ENCODE data around the gene ASCC2.
"Not testable (repeated sequence)": the region's sequence is repeated elsewhere in the genome, so short reads cannot be mapped to it uniquely, and the experiment has no call there.

The ASCC2 gene

GRCh38 chr22:29755889-29756288 lies 82.2 kb downstream of the ASCC2 start:
- DNase-seq: no peak

DNA sequence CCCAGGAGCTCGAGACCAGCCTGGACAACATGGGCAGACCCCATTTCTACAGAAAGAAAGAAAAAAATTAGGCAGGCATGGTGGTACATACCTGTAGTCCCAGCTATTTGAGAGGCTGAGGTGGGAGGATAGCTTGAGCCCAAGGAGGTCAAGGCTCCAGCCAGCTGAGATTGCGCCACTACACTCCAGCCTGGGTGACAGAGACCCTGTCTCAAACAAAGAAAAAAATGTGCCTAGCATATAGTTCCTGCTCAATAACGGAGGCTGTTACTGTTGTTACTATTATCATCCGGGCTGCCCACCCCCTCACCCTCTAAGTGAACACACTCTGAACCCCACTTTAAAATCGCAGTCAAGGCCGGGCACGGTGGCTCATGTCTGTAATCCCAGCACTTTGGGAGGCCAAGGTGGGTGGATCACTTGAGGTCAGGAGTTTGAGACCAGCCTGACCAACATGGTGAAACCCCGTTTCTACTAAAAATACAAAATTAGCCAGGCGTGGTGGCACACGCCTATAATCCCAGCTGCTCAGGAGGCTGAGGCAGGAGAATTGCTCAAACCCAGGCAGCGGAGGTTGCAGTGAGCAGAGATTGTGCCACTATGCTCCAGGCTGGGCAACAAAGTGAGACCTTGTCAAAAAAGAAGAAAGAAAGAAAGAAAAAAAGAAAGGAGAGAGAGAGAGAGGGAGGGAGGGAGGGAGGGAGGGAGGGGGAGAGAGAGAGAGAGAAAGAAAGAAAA lies 83.2 kb downstream of the ASCC2 start:
- DNase-seq: not testable (repeated sequence)

DNA sequence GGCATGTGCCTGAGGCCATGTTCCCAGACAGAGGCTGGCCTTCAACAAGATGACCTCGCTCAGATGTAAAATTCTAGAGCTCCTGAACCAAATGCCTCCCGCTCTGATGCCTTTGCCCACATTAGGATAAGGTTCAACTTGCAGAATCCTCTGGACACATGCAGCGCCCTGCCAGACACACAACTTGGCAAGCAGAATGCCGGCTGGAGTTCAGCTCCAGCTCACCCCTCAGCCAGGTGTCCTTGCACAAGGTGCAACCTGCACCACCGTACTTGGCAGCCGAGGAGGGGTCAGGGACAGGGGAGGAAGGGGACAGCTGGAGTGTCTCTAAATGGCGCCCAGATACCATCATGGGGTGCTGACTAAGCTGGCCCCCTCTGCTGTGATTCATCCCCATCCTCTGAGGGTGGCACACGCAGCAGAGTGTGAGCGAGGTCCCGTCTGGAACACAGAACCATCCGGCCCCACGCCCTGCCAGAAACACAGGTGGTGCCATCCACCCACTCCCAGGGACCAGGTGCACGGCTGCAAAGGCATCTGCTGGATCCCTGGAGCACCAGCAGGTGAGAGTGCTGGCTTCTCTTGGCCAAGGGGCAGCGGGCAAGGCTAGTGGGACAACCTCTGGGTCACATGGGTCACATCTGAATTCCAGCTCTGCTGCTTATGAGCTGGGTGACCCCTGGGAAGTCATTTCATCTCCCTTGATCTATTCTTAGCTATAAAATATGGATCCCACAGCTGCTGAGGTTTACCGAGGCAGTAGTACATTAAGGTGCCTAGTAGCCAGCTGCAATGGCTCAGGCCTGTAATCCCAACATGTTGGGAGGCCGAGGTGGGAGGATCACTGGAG lies 84.0 kb downstream of the ASCC2 start:
- DNase-seq: no peak

- no peak for DNase-seq
These were observed 86.4 kb downstream of the ASCC2 start for GRCh38 chr22:29751669-29752068.

- no peak for DNase-seq
These were observed 87.2 kb downstream of the ASCC2 start for GRCh38 chr22:29750559-29751538.

- no peak for DNase-seq
These were observed 88.0 kb downstream of the ASCC2 start for GRCh38 chr22:29750029-29750428.

DNA sequence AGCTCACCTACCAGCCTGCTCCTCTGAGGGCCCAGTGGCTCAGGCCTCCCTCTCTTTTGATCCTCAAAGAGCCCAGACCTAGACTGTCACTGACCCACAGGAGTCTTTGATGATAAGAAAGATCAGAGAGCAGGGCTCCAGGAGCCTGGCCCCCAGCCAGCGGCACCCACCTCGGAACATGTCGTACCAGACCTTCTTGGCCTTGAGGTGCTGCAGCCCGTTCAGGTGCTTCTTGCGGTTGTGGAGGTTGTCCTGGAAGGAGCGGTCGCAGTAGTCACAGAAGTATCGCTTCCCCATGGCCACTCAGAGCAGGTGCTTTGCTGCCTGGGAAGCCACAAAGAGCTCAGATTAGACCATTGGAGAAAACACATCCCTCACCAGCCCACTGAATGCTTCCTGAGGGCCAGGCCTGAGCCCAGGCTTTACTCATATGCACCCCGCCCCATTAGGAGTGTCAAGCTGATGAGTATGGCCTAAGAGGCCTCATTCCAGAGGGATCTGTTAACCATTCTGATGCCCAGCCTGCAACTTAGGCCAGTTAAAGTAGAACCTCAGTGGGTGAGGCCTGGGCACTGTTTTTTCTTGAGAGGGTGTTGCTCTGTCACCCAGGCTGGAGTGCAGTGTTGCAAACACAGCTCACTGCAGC lies 89.7 kb downstream of the ASCC2 start:
- DNase-seq: no peak

- no peak for DNase-seq
These were observed 90.2 kb downstream of the ASCC2 start for GRCh38 chr22:29747832-29748231.

DNA sequence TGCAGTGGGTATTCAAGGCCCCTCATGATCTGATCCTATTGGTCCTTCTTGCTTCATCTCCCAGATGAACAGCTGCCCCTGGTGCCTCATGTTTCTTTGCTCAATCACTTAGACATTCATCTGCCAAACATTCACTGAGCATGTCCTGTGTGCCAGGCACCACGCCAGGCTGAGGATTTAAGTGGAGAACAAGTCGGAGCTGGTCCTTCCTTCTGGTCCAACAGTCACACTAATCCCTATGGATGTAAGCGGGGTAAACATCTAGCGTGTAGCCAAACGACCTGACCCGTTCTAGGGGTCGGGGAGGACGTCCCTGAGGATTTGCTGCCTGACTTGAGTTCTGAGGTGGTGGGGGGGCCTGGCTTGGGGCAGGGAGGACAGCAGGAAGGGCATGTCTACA lies 93.2 kb downstream of the ASCC2 start:
- no peak for DNase-seq

GRCh38 chr22:29742326-29742725 lies 95.7 kb downstream of the ASCC2 start:
- no peak for DNase-seq

- DNase-seq: no peak
These were observed 96.1 kb downstream of the ASCC2 start for GRCh38 chr22:29741926-29742325.

DNA sequence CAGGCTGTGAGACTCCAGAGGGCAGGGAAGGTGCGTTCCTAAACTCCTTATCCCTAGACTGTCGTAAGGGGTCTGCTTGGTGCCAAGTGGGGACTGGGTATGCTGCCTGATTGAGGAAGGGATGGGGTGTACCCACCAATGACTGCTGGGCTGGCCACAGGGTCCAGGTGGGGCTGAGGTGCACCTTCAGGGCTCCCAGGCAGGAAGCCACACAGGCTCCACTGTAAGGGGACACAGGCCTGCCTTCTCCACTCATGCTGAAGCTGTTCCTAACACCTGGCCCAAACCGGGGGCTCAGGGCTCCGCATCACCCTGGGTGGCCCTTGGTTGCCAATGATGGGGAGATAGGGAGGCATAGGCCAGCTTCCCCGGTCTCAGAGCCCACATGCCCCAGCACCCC lies 97.9 kb downstream of the ASCC2 start:
- no peak for DNase-seq

DNA sequence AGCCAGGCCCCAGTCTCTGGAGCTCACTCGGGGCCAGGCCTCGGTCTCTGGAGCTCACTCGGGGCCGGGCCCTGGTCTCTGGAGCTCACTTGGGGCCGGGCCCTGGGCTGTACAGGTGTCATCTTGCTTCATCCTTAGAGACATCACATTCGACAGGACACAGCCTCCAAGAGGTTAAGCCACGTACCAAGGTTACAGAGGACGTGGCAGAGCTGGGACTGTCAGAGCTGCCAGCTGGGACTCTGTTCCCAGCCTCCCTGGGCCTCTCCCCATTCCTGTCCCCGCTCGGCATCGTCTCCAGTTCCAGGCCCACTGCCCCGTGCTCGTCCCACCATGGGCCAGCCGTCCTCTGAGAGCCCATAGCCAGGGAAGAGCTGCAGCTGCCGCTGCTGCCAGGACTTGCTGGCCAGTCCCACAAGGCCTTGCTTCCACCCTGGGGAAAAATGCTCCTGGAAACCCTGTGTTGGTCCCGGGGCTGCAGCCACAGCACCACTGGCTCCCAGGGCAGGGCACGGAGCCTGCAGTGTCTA lies 98.7 kb downstream of the ASCC2 start:
- DNase-seq: no peak
